Measurements from ENCODE around the gene APC. TPM values are rescaled to one million over a fixed set of nuclear protein-coding genes. Genes with fewer than 3 reads are reported as not detected.

Gene APC
- total and polyA plus RNA-seq, 2 donors (not counting 1 experiment from before 2014, with no cell fraction given), result 8.1 to 55.8 TPM

DNA sequence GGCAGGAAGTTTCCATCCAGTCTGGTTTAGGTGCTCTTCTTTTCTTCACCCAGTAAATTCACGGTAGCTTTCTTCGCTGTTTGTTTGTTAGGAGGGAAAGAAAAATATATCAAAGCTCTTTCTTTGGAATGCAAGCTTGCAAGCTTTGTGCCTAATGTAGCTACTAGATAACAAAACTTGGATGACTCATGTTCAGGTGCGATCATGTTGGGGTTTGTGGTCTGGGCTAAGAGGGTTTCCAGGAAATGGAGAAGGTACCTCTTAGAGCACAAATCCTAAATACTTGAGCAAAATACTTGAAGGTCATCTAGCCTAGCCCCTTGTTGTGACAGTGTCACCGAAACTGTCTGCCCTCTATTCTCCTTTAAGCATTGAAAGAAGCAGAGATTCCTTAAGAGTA is 141.1 kb downstream of the APC start:
- Histone ChIP-seq H3K9ac (ENCODE audit: low read length) (no peak overlapping the region), H3K79me2 (ENCODE audit: control insufficient read depth, insufficient read depth, low read length) (peaks cover 9% of the 10 kb centered on the region), H3K4me3 (ENCODE audit: control extremely low read depth in 1 of 5, extremely low read depth in 1 of 5, insufficient read depth in 1 of 5, low read depth in 2 of 5, low read length in 4 of 5) (no peak overlapping the region), H3K27ac (ENCODE audit: low read length in 2 of 2) (no peak overlapping the region), H3K9me3 (ENCODE audit: control extremely low read depth in 1 of 3, control insufficient read depth in 2 of 3, insufficient read depth in 1 of 3, low read length in 2 of 3) (no peaks in the 10 kb centered on the region), H4K20me1 (ENCODE audit: control insufficient read depth, insufficient read depth, low read length, poor library complexity, severe bottlenecking) (peaks cover 13% of the 10 kb centered on the region), H3K4me1 (ENCODE audit: control insufficient read depth in 2 of 2, insufficient read depth in 2 of 2, low read length in 2 of 2) (no peaks in the 10 kb centered on the region), H2AFZ (ENCODE audit: insufficient read depth, low read depth, low read length, poor library complexity, severe bottlenecking) (no peak overlapping the region), H3K4me2 (replicated peaks; ENCODE audit: low read depth, low read length, poor library complexity, severe bottlenecking) (no peak overlapping the region), H3K36me3 (replicated peaks in 1 of 2; ENCODE audit: control extremely low read depth in 1 of 2, control insufficient read depth in 1 of 2, extremely low read depth in 1 of 2, insufficient read depth in 2 of 2, low read length in 1 of 2) (peaks cover 6 to 68% of the 10 kb centered on the region in 2 experiments), H3K27me3 (replicated peaks in 1 of 4; ENCODE audit: control extremely low read depth in 1 of 4, control insufficient read depth in 3 of 4, insufficient read depth in 4 of 4, low read length in 3 of 4) (no peaks in the 10 kb centered on the region)
- no CpG with 5 or more reads among the region's 4 CpGs for WGBS (ENCODE audit: insufficient coverage)
- Mint-ChIP-seq H3K4me3 (no peak overlapping the region), H3K4me1 (peaks cover 11% of the 10 kb centered on the region), H3K9me3 (ENCODE audit: insufficient read depth) (no peaks in the 10 kb centered on the region), H3K27ac (peak overlapping the region; percentile 53), H3K27me3 (no peaks in the 10 kb centered on the region)
- ChIA-PET CTCF (interaction anchor here (1.4 kb wide), 1 partner anchor 31 kb away, joined by 3 read pairs; no protein-coding TSS in a partner anchor), POLR2A (no interaction called here)
- ATAC-seq (ENCODE audit: low read depth) (peak; percentile 31), DNase-seq (no peak)
- TF ChIP-seq EZH2 (IDR thresholded peaks at IDR 0.05; ENCODE audit: borderline replicate concordance, insufficient read depth, low read depth, low read length, poor library complexity, severe bottlenecking), result no peak
- TF ChIP-seq, protein P1, sequence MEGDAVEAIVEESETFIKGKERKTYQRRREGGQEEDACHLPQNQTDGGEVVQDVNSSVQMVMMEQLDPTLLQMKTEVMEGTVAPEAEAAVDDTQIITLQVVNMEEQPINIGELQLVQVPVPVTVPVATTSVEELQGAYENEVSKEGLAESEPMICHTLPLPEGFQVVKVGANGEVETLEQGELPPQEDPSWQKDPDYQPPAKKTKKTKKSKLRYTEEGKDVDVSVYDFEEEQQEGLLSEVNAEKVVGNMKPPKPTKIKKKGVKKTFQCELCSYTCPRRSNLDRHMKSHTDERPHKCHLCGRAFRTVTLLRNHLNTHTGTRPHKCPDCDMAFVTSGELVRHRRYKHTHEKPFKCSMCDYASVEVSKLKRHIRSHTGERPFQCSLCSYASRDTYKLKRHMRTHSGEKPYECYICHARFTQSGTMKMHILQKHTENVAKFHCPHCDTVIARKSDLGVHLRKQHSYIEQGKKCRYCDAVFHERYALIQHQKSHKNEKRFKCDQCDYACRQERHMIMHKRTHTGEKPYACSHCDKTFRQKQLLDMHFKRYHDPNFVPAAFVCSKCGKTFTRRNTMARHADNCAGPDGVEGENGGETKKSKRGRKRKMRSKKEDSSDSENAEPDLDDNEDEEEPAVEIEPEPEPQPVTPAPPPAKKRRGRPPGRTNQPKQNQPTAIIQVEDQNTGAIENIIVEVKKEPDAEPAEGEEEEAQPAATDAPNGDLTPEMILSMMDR (IDR thresholded peaks at IDR 0.05), result no peak
- intact Hi-C loops (cut with micrococcal nuclease), result no loop called here

DNA sequence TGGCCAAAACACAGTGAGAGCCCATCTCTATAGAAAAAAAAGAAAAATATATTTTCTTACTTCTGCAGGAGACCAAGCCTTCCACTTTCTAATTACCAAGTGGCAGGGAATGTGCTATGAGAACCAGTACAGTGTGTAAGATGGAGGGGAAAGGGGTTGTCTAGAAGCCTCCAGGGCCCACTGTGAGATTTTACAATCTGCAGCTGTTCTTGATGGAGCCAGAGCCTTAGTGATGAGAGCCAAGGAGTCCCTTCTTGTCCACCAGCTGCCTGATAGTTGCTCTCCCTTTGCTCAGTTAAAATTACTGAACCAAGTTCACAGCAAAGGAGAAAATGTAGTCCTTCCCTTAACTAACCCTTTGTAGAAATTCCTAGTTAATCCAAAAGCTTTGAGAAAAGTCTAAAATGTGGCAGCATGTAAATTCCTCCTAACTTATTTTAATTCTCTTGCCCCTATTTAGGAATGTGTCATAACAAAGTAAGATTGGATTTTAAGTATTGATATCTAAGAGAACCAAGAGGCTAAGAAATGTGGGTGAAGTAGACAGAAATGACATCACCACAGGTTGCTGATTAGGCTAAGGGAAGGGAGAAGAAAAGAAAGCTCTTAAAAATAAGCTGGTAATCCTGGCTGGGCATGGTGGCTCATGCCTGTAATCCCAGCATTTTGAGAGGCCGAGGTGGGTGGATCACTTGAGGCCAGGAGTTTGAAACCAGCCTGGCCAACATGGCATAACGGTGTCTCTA is 142.7 kb downstream of the APC start:
- TF ChIP-seq, protein P1 (IDR thresholded peaks at IDR 0.05), result no peak
- no peak for TF ChIP-seq EZH2 (IDR thresholded peaks at IDR 0.05; ENCODE audit: borderline replicate concordance, insufficient read depth, low read depth, low read length, poor library complexity, severe bottlenecking)
- no peak for DNase-seq
- Histone ChIP-seq H3K9me3 (ENCODE audit: control extremely low read depth in 1 of 3, control insufficient read depth in 2 of 3, insufficient read depth in 1 of 3, low read length in 2 of 3) (no peaks in the 10 kb centered on the region), H3K27me3 (replicated peaks in 1 of 4; ENCODE audit: control extremely low read depth in 1 of 4, control insufficient read depth in 3 of 4, insufficient read depth in 4 of 4, low read length in 3 of 4) (no peaks in the 10 kb centered on the region), H3K4me2 (replicated peaks; ENCODE audit: low read depth, low read length, poor library complexity, severe bottlenecking) (no peak overlapping the region), H3K36me3 (replicated peaks in 1 of 2; ENCODE audit: control extremely low read depth in 1 of 2, control insufficient read depth in 1 of 2, extremely low read depth in 1 of 2, insufficient read depth in 2 of 2, low read length in 1 of 2) (peaks cover 6 to 84% of the 10 kb centered on the region in 2 experiments), H3K27ac (ENCODE audit: low read length in 2 of 2) (no peak overlapping the region), H3K79me2 (ENCODE audit: control insufficient read depth, insufficient read depth, low read length) (peaks cover 12% of the 10 kb centered on the region), H3K4me3 (ENCODE audit: control extremely low read depth in 1 of 5, extremely low read depth in 1 of 5, insufficient read depth in 1 of 5, low read depth in 2 of 5, low read length in 4 of 5) (no peak overlapping the region), H2AFZ (ENCODE audit: insufficient read depth, low read depth, low read length, poor library complexity, severe bottlenecking) (no peak overlapping the region), H3K9ac (ENCODE audit: low read length) (no peak overlapping the region), H3K4me1 (ENCODE audit: control insufficient read depth in 2 of 2, insufficient read depth in 2 of 2, low read length in 2 of 2) (no peaks in the 10 kb centered on the region), H4K20me1 (ENCODE audit: control insufficient read depth, insufficient read depth, low read length, poor library complexity, severe bottlenecking) (peaks cover 27% of the 10 kb centered on the region)
- POLR2A ChIA-PET, result no interaction called here
- no peak overlapping the region for H3K27ac Mint-ChIP-seq
- H3K4me1 Mint-ChIP-seq, result peaks cover 11% of the 10 kb centered on the region
- no peak for ATAC-seq (ENCODE audit: low read depth)
- no peaks in the 10 kb centered on the region for H3K9me3 Mint-ChIP-seq (ENCODE audit: insufficient read depth)
- CTCF ChIA-PET, result interaction anchor here (0.6 to 1.1 kb wide), 2 partner anchors 32 to 115 kb away, joined by 3 to 4 read pairs; no protein-coding TSS in a partner anchor
- intact Hi-C loops (cut with micrococcal nuclease), result no loop called here
- H3K4me3 Mint-ChIP-seq, result no peak overlapping the region
- H3K27me3 Mint-ChIP-seq, result no peaks in the 10 kb centered on the region
- 94% methylated on average over 2 of the region's 2 CpGs for WGBS (ENCODE audit: insufficient coverage)

Measured in B cell (primary cell).